ENCODE measurements around the gene SPANXD.
"Not testable (repeated sequence)": the region's sequence is repeated elsewhere in the genome, so short reads cannot be mapped to it uniquely, and the experiment has no call there.

SPANXD gene

GRCh38 chrX:141698639-141699038 is at the start of gene SPANXD:
Gene SPANXD, minus strand, starts transcription at chrX:141698739. Its CDS starts 334 bp downstream, at chrX:141698405.
- DNase-seq: not testable (repeated sequence)

- DNase-seq: no peak
Observed at GRCh38 chrX:141742666-141743065, 44.1 kb upstream of the SPANXD start.

GRCh38 chrX:141736656-141737055 is 38.1 kb upstream of the SPANXD start:
- no peak for DNase-seq

GRCh38 chrX:141733371-141733770 is 34.8 kb upstream of the SPANXD start:
- DNase-seq: no peak

GRCh38 chrX:141732031-141732430 is 33.5 kb upstream of the SPANXD start:
- DNase-seq: no peak

GRCh38 chrX:141724186-141724585 is 25.6 kb upstream of the SPANXD start:
- DNase-seq: no peak

- DNase-seq: no peak
Observed at GRCh38 chrX:141714680-141715079, 16.1 kb upstream of the SPANXD start.

GRCh38 chrX:141701072-141701471 is 2.5 kb upstream of the SPANXD start:
- no peak for DNase-seq

- DNase-seq: no peak
Observed at GRCh38 chrX:141673946-141674345, 24.6 kb downstream of the SPANXD start.

- no peak for DNase-seq
Observed at GRCh38 chrX:141669689-141670088, 28.9 kb downstream of the SPANXD start.

GRCh38 chrX:141668371-141668770 is 30.2 kb downstream of the SPANXD start:
- no peak for DNase-seq

- DNase-seq: no peak
Observed at GRCh38 chrX:141662781-141663180, 35.8 kb downstream of the SPANXD start.

GRCh38 chrX:141652286-141652685 is 46.3 kb downstream of the SPANXD start:
- DNase-seq: no peak
